Activated CD4-positive, alpha-beta T cell treated with anti-CD3 and anti-CD28 coated beads, Interleukin-2, amount 10 ng/mL, durations not matched to agents 24 days and 14 days (primary cell): Measurements from ENCODE around the gene GNAS. TPM values are rescaled to one million over a fixed set of nuclear protein-coding genes. Genes with fewer than 3 reads are reported as not detected.
"Not testable (repeated sequence)": the region's sequence is repeated elsewhere in the genome, so short reads cannot be mapped to it uniquely, and the experiment has no call there.

Experiments
- DNase-seq: peaks from one replicate; pipeline ENCODE4 v3.0.0; 2022
- H3K27ac Mint-ChIP-seq: one replicate; pipeline ENCODE4 v1.8.0; 2022; ENCODE audit warnings: mild to moderate bottlenecking, mixed read lengths
- H3K27me3 Mint-ChIP-seq: one replicate; pipeline ENCODE4 v1.8.0; 2022; ENCODE audit warnings: mixed read lengths
- H3K36me3 Mint-ChIP-seq: one replicate; pipeline ENCODE4 v1.8.0; 2022; ENCODE audit warnings: low read depth, mild to moderate bottlenecking, mixed read lengths
- H3K4me1 Mint-ChIP-seq: one replicate; pipeline ENCODE4 v1.8.0; 2021; ENCODE audit warnings: mixed read lengths
- H3K4me3 Mint-ChIP-seq: one replicate; pipeline ENCODE4 v1.8.0; 2022; ENCODE audit warnings: mild to moderate bottlenecking, moderate library complexity, mixed read lengths
- H3K9me3 Mint-ChIP-seq: one replicate; pipeline ENCODE4 v1.8.0; 2021; ENCODE audit warnings: mixed read lengths
- intact Hi-C: fragments of 100-400 bp; cut with micrococcal nuclease; formaldehyde crosslinking; loops from one replicate; pipeline ENCODE4 v1.15.1; 2023
- total RNA-seq: library from RNA; stranded (reverse); gene quantifications from 2 replicates; pipeline ENCODE4 v1.2.3, GENCODE V29; 2022

Gene GNAS
- total RNA-seq, 1 donor from 2014 or later: 523 TPM

- DNase-seq: no peak
- intact Hi-C loops: no loop called here
- Mint-ChIP-seq H3K4me3 (no peak overlapping the region), H3K9me3 (no peaks in the 10 kb centered on the region), H3K27me3 (peaks cover 36% of the 10 kb centered on the region), H3K27ac (no peak overlapping the region), H3K4me1 (no peaks in the 10 kb centered on the region), H3K36me3 (no peaks in the 10 kb centered on the region)
Observed at GRCh38 chr20:58930496-58930895, 78.0 kb downstream of the GNAS start.

DNA sequence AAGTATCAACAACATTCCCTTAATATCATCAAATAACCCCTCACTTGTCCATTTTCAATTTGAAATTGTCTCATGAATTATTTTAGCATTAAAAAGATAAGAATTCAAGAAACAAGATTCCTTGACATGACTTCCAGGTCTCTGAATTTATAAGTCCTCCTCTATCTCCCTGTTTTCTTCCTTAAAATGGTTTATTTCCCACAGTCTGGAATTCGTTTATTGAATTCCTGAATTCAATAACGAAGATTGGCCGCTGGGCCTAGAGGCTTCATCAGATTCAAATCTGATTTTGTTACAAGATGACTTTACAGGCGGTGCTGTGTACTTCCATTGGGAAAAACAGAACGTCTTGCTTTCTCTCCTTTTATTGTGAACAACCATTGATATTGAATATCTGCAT is 79.7 kb downstream of the GNAS start:
- H3K36me3 Mint-ChIP-seq: no peaks in the 10 kb centered on the region
- intact Hi-C loops: no loop called here
- H3K4me1 Mint-ChIP-seq: no peaks in the 10 kb centered on the region

GRCh38 chr20:58938078-58938477 is 85.6 kb downstream of the GNAS start:
- peaks cover 48% of the 10 kb centered on the region for H3K27me3 Mint-ChIP-seq
- no peaks in the 10 kb centered on the region for H3K36me3 Mint-ChIP-seq
- H3K4me3 Mint-ChIP-seq: no peak overlapping the region
- no peak for DNase-seq
- no peak overlapping the region for H3K27ac Mint-ChIP-seq
- intact Hi-C loops: no loop called here
- H3K9me3 Mint-ChIP-seq: peaks cover 3% of the 10 kb centered on the region
- no peaks in the 10 kb centered on the region for H3K4me1 Mint-ChIP-seq

More for the DNA sequence above, 79.7 kb downstream of the GNAS start:
- Mint-ChIP-seq H3K9me3 (peaks cover 3% of the 10 kb centered on the region), H3K27me3 (peaks cover 43% of the 10 kb centered on the region), H3K27ac (no peak overlapping the region), H3K4me3 (no peak overlapping the region)
- DNase-seq: no peak

- intact Hi-C loops: no loop called here
- Mint-ChIP-seq H3K36me3 (no peaks in the 10 kb centered on the region), H3K9me3 (peaks cover 3% of the 10 kb centered on the region), H3K4me1 (no peaks in the 10 kb centered on the region), H3K4me3 (no peak overlapping the region), H3K27ac (no peak overlapping the region), H3K27me3 (peaks cover 48% of the 10 kb centered on the region)
- no peak for DNase-seq
Observed at GRCh38 chr20:58938541-58938940, 86.0 kb downstream of the GNAS start.

DNA sequence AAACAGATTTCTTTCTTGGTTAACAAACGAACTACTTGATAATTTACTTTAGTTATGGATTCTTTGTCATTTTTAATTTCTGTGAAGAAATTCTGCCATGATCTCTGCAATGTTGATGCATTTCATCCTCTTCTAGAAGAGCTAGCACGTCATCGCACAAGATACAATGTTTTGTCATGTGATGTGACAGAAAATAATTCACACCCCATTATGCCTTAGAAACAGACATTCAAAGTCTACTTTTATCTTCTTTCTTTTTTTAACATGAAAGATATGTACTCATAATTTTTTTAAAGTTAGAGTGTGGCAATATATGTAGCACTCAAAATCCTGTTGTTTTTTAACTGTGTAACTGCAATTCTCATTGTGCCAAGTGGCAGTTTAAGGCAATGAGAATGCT is 89.0 kb downstream of the GNAS start:
- no peaks in the 10 kb centered on the region for H3K36me3 Mint-ChIP-seq
- no peak for DNase-seq
- H3K9me3 Mint-ChIP-seq: no peaks in the 10 kb centered on the region
- H3K27ac Mint-ChIP-seq: no peak overlapping the region
- H3K4me1 Mint-ChIP-seq: no peaks in the 10 kb centered on the region
- peaks cover 32% of the 10 kb centered on the region for H3K27me3 Mint-ChIP-seq
- no peak overlapping the region for H3K4me3 Mint-ChIP-seq
- intact Hi-C loops: no loop called here

DNA sequence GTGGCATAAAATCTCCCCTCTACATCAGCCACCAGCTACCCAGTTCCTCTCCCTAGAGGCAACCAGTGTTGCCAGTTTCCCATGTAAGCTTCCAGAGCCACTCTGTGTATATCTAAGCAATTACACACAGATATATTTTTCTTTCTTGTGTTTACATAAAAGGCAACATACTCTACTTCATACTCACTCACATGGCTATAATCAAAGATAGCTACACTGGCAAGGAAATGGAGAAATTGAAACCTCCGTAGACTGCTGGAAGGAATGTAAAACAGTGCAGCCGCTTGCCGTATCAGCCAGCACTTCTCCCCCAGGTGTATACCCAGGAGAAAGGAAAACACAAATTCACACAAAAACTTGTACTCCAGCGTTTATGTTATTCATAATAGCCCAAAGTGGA is 90.0 kb downstream of the GNAS start:
- Mint-ChIP-seq H3K27me3 (peaks cover 26% of the 10 kb centered on the region), H3K36me3 (no peaks in the 10 kb centered on the region), H3K4me3 (no peak overlapping the region), H3K27ac (no peak overlapping the region), H3K9me3 (no peaks in the 10 kb centered on the region), H3K4me1 (no peaks in the 10 kb centered on the region)
- DNase-seq: no peak
- intact Hi-C loops: no loop called here

DNA sequence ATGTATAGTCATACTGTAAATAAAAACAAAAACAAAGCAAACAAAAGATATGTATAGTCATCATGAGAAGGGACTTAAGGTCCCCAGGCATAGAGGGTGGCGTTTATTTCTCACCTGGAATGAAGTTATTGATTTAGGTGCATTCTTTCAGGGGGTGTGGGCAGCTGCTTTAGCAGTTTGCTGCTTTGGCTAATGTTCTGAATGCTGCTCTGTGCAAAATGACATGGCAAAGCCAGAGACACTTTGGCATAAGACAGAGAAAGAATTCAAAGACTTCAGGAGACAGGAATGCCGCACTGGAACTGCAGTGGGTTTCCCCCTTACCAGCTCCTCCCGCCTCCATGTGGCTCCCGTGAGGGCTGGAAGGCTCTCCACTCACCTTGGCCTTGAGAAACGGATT is 92.1 kb downstream of the GNAS start:
- Mint-ChIP-seq H3K36me3 (no peaks in the 10 kb centered on the region), H3K27ac (no peak overlapping the region), H3K4me1 (no peaks in the 10 kb centered on the region), H3K4me3 (no peak overlapping the region), H3K9me3 (no peaks in the 10 kb centered on the region), H3K27me3 (peaks cover 11% of the 10 kb centered on the region)
- intact Hi-C loops: no loop called here
- no peak for DNase-seq

- DNase-seq: no peak
- Mint-ChIP-seq H3K4me1 (no peaks in the 10 kb centered on the region), H3K27me3 (peaks cover 16% of the 10 kb centered on the region), H3K27ac (no peak overlapping the region), H3K9me3 (no peaks in the 10 kb centered on the region), H3K36me3 (no peaks in the 10 kb centered on the region), H3K4me3 (no peak overlapping the region)
- intact Hi-C loops: no loop called here
Observed at GRCh38 chr20:58945965-58946631, 93.6 kb downstream of the GNAS start.

DNA sequence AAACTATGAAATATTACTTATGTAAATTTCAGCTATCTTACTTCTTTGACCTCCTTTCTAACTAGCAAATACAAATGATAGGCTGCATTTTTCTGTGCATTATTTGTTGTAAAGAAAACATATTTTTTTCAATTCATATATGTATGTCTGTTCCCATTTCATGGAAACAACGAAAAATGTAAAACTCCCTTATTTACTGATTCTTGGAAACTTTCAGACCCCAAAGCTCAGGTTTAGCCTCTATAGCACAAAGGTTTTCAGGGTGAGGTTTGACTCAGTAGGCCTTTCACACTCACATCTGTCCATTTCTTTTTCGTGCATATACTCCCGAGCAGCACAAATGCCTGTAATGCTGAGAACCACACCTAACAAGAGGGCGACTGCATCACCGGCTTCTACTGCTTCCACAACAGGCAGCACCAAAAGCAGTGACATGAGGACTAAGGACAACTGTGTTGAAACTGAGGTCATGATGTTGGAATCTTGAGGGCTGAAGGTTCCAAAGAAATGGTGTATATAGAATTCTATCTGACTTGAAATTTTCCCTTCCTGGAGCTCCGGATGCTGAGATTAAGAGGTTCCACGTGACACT is 95.4 kb downstream of the GNAS start:
- H3K9me3 Mint-ChIP-seq, H3K4me3 Mint-ChIP-seq, DNase-seq, H3K27ac Mint-ChIP-seq, H3K4me1 Mint-ChIP-seq, H3K36me3 Mint-ChIP-seq, intact Hi-C loops: not testable (repeated sequence)
- H3K27me3 Mint-ChIP-seq: peaks cover 18% of the 10 kb centered on the region

DNA sequence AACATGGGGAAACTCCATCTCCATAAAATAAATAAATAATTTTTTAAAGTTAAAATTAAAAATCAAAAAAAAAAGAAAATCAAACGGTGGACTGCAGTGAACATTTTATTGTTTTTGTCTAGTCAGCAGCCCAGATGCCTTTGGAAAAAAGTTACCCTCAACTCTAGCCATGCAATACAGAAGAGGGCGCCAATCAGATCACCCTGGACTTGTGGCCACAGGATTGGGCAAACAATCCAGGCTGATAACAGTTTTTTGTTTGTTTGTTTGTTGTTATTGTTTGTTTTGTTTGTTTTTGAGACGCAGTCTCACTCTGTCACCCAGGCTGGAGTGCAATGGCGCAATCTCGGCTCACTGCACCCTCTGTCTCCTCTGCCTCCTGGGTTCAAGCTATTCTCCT is 98.1 kb downstream of the GNAS start:
- H3K36me3 Mint-ChIP-seq: no peaks in the 10 kb centered on the region
- H3K27ac Mint-ChIP-seq: no peak overlapping the region
- peaks cover 26% of the 10 kb centered on the region for H3K27me3 Mint-ChIP-seq
- H3K4me3 Mint-ChIP-seq: no peak overlapping the region
- intact Hi-C loops: no loop called here
- no peaks in the 10 kb centered on the region for H3K9me3 Mint-ChIP-seq
- no peaks in the 10 kb centered on the region for H3K4me1 Mint-ChIP-seq
- no peak for DNase-seq

- Mint-ChIP-seq H3K4me3 (no peak overlapping the region), H3K27me3 (peaks cover 28% of the 10 kb centered on the region), H3K36me3 (no peaks in the 10 kb centered on the region), H3K9me3 (no peaks in the 10 kb centered on the region), H3K27ac (no peak overlapping the region), H3K4me1 (no peaks in the 10 kb centered on the region)
- intact Hi-C loops: no loop called here
- no peak for DNase-seq
Observed at GRCh38 chr20:58953050-58953449, 100.5 kb downstream of the GNAS start.

DNA sequence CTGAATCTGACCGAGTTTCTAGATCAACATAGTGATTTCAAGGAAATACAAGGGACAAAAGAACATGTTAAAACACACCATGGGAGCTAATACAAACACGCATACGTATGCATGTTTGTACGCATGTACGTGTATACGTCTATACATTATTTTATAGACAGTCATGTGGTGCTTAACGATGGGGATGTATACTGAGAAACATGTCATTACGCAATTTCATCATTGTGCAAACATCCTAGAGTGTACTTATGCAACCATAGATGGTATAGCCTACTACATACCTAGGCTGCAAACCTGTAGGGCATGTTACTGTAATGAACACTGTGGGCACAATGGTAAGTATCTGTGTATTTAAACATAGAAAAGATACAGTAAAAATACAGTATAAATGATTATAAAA is 103.6 kb downstream of the GNAS start:
- intact Hi-C loops: no loop called here
- no peak overlapping the region for H3K27ac Mint-ChIP-seq
- no peaks in the 10 kb centered on the region for H3K9me3 Mint-ChIP-seq
- H3K4me1 Mint-ChIP-seq: no peaks in the 10 kb centered on the region
- H3K36me3 Mint-ChIP-seq: no peaks in the 10 kb centered on the region
- no peak for DNase-seq
- peaks cover 30% of the 10 kb centered on the region for H3K27me3 Mint-ChIP-seq
- no peak overlapping the region for H3K4me3 Mint-ChIP-seq

GRCh38 chr20:58959652-58960051 is 107.1 kb downstream of the GNAS start:
- no peak for DNase-seq
- Mint-ChIP-seq H3K9me3 (no peaks in the 10 kb centered on the region), H3K4me3 (no peak overlapping the region), H3K27ac (no peak overlapping the region), H3K36me3 (no peaks in the 10 kb centered on the region), H3K4me1 (no peaks in the 10 kb centered on the region), H3K27me3 (peaks cover 23% of the 10 kb centered on the region)
- intact Hi-C loops: no loop called here
